HepG2 (cell line): ENCODE results near the gene EEF1E1. TPM values are rescaled to one million over a fixed set of nuclear protein-coding genes. Genes with fewer than 3 reads are reported as not detected.

ENCODE experiments used
- AGO1 ChIP-seq: fragments of 200-400 bp; formaldehyde crosslinking; IDR thresholded peaks from 2 replicates; pipeline ENCODE4 v1.6.1; 2017; ENCODE audit warnings: mild to moderate bottlenecking, low read depth, low read length, moderate library complexity; ENCODE audit not compliant: poor library complexity, severe bottlenecking
- ASH2L ChIP-seq: fragments of 300-600, 200-600 bp; sonication (generic); IDR thresholded peaks from 2 replicates; pipeline ENCODE4 v1.7.0; 2017; ENCODE audit warnings: low read depth, mild to moderate bottlenecking, moderate library complexity, mixed read lengths, low read length; ENCODE audit not compliant: insufficient read length
- CHD4 ChIP-seq: fragments of 200-600 bp; sonication (generic); IDR thresholded peaks from 2 replicates; pipeline ENCODE4 v1.7.0; 2017; ENCODE audit warnings: mild to moderate bottlenecking, low read length, borderline replicate concordance
- ESRRA ChIP-seq: sonication (generic); formaldehyde crosslinking; IDR thresholded peaks from 2 replicates; pipeline ENCODE4 v1.5.1; 2020; ENCODE audit warnings: mild to moderate bottlenecking, low read depth, missing genetic modification reagents
- ETV5 ChIP-seq: IDR thresholded peaks from 2 replicates; pipeline ENCODE4 v1.6.1; 2018; ENCODE audit warnings: missing biosample characterization, missing genetic modification reagents, inconsistent platforms, borderline replicate concordance
- GZF1 ChIP-seq: sonication (generic); formaldehyde crosslinking; IDR thresholded peaks from 2 replicates; pipeline ENCODE4 v1.5.1; 2020; ENCODE audit warnings: mild to moderate bottlenecking, missing genetic modification reagents
- KMT2B ChIP-seq: IDR thresholded peaks from 2 replicates; pipeline ENCODE4 v1.6.1; 2016; ENCODE audit warnings: missing genetic modification reagents, missing compliant biosample characterization
- MAFG ChIP-seq: sonication (generic); formaldehyde crosslinking; IDR thresholded peaks from 2 replicates; pipeline ENCODE4 v1.5.1; 2020; ENCODE audit warnings: mild to moderate bottlenecking, missing genetic modification reagents
- PITX1 ChIP-seq: sonication (generic); formaldehyde crosslinking; IDR thresholded peaks from 2 replicates; pipeline ENCODE4 v1.5.1; 2020; ENCODE audit warnings: mild to moderate bottlenecking, missing genetic modification reagents
- SALL2 ChIP-seq: sonication (generic); formaldehyde crosslinking; IDR thresholded peaks from 2 replicates; pipeline ENCODE4 v1.8.1; 2023; ENCODE audit warnings: mild to moderate bottlenecking, missing genetic modification reagents, inconsistent platforms
- SMAD9 ChIP-seq: sonication (generic); formaldehyde crosslinking; IDR thresholded peaks from 2 replicates; pipeline ENCODE4 v1.5.1; 2020; ENCODE audit warnings: mild to moderate bottlenecking, missing genetic modification reagents
- SP140L ChIP-seq: sonication (generic); formaldehyde crosslinking; IDR thresholded peaks from 2 replicates; pipeline ENCODE4 v1.4.0; 2020; ENCODE audit warnings: missing genetic modification reagents, borderline replicate concordance
- SRSF4 ChIP-seq: fragments of 200-400 bp; formaldehyde crosslinking; IDR thresholded peaks from one replicate; pipeline ENCODE4 v1.6.1; 2018; ENCODE audit warnings: mild to moderate bottlenecking, low read depth, low read length, moderate library complexity; ENCODE audit not compliant: poor library complexity, severe bottlenecking
- YEATS2 ChIP-seq: sonication (generic); formaldehyde crosslinking; IDR thresholded peaks from 2 replicates; pipeline ENCODE4 v1.4.0; 2020; ENCODE audit warnings: missing genetic modification reagents, borderline replicate concordance
- ZFP36L1 ChIP-seq: sonication (generic); formaldehyde crosslinking; IDR thresholded peaks from 2 replicates; pipeline ENCODE4 v1.8.0; 2022; ENCODE audit warnings: mild to moderate bottlenecking, missing genetic modification reagents, moderate library complexity
- polyA plus RNA-seq, 8 experiments: library from polyadenylated mRNA; depleted of rRNA in 3 of 8; stranded (reverse) in 7 of 8; unstranded in 1 of 8; fragments of >200 nt; fragmentation: Illumina TruSeq in 4 of 8; extraction: Trizol in 4 of 8; gene quantifications; 2 replicates each; pipeline versions ENCODE4 v1.2.1 to v1.2.3, GENCODE V29; 2011 to 2016; ENCODE audit warnings: low read depth in 4 of 8, missing spikeins in 1 of 8, mixed read lengths in 1 of 8; ENCODE audit not compliant: insufficient read depth in 1 of 8
- total RNA-seq, 5 experiments: library from RNA; depleted of rRNA; stranded (reverse); fragments of >200 nt; fragmentation: Illumina TruSeq; extraction: Trizol; gene quantifications; 2 replicates each; pipeline ENCODE4 v1.2.3, GENCODE V29; 2016; ENCODE audit warnings: low read depth in 1 of 5
- TF ChIP-seq, protein P1 (sequence below): sonication (generic); formaldehyde crosslinking; IDR thresholded peaks from 2 replicates; pipeline ENCODE4 v1.9.0; 2021; ENCODE audit warnings: mild to moderate bottlenecking, missing genetic modification reagents
- TF ChIP-seq, protein P2 (sequence below): sonication (generic); formaldehyde crosslinking; IDR thresholded peaks from 2 replicates; pipeline ENCODE4 v1.5.0; 2020; ENCODE audit warnings: missing genetic modification reagents
- TF ChIP-seq, protein P3 (sequence below): IDR thresholded peaks from 2 replicates; pipeline ENCODE4 v1.6.1; 2016

Gene EEF1E1
- total and polyA plus RNA-seq, 2 of the 13 experiments (the other 11 are each of a cell fraction or from before 2014, with no cell fraction given), result 128 to 188 TPM

DNA sequence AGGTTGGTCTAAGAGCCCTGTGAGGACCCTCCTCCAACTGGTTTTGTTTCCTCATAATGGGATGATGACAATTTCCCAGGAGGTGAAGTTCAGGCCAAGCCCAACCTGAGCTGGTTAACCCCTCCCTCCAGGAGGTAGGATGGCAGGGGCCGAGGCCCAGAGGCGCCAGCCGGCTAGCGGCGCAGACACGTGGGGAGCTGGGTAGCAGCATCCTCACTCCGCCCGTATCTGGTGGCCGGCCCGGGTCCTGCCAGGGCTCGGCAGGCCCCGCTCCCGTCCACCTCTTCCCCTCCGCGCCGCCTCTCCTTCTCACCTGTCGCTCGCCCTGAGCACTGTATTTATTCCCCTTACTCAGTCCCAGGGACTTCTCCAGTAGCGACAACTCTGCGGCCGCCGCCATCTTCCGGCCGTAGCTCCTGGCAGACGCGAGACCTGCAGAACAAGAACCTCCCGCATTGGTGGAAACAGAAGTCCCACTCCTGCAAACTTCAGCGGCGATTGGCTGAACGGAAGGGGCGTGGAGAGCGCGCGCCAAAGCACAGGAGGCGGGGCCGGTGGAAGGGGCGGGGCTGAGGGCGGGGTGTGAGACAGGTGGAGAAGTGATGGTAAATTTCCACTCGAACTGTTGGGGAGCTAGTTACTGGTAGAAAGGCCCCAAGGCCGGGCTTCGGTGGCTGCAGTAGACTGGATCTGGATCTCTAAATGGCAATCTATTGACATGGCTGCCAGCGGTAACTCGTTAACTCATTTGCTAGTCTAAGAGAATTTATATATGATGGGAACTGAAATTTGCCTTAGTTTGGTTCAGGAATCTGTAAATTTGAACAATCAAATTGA is at the start of gene EEF1E1 (continued):
- TF ChIP-seq, protein P1, sequence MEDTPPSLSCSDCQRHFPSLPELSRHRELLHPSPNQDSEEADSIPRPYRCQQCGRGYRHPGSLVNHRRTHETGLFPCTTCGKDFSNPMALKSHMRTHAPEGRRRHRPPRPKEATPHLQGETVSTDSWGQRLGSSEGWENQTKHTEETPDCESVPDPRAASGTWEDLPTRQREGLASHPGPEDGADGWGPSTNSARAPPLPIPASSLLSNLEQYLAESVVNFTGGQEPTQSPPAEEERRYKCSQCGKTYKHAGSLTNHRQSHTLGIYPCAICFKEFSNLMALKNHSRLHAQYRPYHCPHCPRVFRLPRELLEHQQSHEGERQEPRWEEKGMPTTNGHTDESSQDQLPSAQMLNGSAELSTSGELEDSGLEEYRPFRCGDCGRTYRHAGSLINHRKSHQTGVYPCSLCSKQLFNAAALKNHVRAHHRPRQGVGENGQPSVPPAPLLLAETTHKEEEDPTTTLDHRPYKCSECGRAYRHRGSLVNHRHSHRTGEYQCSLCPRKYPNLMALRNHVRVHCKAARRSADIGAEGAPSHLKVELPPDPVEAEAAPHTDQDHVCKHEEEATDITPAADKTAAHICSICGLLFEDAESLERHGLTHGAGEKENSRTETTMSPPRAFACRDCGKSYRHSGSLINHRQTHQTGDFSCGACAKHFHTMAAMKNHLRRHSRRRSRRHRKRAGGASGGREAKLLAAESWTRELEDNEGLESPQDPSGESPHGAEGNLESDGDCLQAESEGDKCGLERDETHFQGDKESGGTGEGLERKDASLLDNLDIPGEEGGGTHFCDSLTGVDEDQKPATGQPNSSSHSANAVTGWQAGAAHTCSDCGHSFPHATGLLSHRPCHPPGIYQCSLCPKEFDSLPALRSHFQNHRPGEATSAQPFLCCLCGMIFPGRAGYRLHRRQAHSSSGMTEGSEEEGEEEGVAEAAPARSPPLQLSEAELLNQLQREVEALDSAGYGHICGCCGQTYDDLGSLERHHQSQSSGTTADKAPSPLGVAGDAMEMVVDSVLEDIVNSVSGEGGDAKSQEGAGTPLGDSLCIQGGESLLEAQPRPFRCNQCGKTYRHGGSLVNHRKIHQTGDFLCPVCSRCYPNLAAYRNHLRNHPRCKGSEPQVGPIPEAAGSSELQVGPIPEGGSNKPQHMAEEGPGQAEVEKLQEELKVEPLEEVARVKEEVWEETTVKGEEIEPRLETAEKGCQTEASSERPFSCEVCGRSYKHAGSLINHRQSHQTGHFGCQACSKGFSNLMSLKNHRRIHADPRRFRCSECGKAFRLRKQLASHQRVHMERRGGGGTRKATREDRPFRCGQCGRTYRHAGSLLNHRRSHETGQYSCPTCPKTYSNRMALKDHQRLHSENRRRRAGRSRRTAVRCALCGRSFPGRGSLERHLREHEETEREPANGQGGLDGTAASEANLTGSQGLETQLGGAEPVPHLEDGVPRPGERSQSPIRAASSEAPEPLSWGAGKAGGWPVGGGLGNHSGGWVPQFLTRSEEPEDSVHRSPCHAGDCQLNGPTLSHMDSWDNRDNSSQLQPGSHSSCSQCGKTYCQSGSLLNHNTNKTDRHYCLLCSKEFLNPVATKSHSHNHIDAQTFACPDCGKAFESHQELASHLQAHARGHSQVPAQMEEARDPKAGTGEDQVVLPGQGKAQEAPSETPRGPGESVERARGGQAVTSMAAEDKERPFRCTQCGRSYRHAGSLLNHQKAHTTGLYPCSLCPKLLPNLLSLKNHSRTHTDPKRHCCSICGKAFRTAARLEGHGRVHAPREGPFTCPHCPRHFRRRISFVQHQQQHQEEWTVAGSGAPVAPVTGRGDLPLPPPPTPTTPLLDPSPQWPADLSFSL (CRISPR knock-in tag), result peak; percentile 57; the same call in 1 of the 2 replicates
- no peak for TF ChIP-seq CHD4
- no peak; the same call in 1 of the 2 replicates for TF ChIP-seq YEATS2 (CRISPR knock-in tag)
- no peak for TF ChIP-seq SMAD9
- TF ChIP-seq GZF1, result no peak; the same call in 1 of the 2 replicates
- peak; percentile 98 for TF ChIP-seq ASH2L
- peak; percentile 35; the same call in 1 of the 2 replicates for TF ChIP-seq SALL2
- TF ChIP-seq SP140L (CRISPR knock-in tag), result no peak
- no peak for TF ChIP-seq ESRRA (CRISPR knock-in tag)
- peak; percentile 68 for TF ChIP-seq AGO1
- no peak for TF ChIP-seq MAFG (CRISPR knock-in tag)
- no peak for TF ChIP-seq SRSF4
- peak; percentile 82; the same call in 1 of the 2 replicates for TF ChIP-seq KMT2B (CRISPR knock-in tag)
- TF ChIP-seq, protein P2, sequence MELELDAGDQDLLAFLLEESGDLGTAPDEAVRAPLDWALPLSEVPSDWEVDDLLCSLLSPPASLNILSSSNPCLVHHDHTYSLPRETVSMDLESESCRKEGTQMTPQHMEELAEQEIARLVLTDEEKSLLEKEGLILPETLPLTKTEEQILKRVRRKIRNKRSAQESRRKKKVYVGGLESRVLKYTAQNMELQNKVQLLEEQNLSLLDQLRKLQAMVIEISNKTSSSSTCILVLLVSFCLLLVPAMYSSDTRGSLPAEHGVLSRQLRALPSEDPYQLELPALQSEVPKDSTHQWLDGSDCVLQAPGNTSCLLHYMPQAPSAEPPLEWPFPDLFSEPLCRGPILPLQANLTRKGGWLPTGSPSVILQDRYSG (CRISPR knock-in tag), result 0 out of 2 replicates have a peak, but pooled peaks have one; percentile 76
- TF ChIP-seq ETV5 (CRISPR knock-in tag), result peak; percentile 61
- TF ChIP-seq ZFP36L1 (CRISPR knock-in tag), result no peak
- TF ChIP-seq, protein P3, sequence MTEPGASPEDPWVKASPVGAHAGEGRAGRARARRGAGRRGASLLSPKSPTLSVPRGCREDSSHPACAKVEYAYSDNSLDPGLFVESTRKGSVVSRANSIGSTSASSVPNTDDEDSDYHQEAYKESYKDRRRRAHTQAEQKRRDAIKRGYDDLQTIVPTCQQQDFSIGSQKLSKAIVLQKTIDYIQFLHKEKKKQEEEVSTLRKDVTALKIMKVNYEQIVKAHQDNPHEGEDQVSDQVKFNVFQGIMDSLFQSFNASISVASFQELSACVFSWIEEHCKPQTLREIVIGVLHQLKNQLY, result peak; percentile 35; the same call in 1 of the 2 replicates
- TF ChIP-seq PITX1 (CRISPR knock-in tag), result peak; percentile 41; the same call in 1 of the 2 replicates
